Testis (tissue), 3 donors: ENCODE data around the gene CTSE. TPM values are rescaled to one million over a fixed set of nuclear protein-coding genes. Genes with fewer than 3 reads are reported as not detected.

ENCODE experiments used
- DNase-seq: peaks from one replicate; pipeline ENCODE4 v3.0.0-alpha.2; 2019
- H3K27ac ChIP-seq, 2 donors: fragments of 200-600 bp; sonication (generic); one replicate each; pipeline ENCODE4 v1.5.1; 2019
- H3K27me3 ChIP-seq: fragments of 200-600 bp; sonication (generic); one replicate; pipeline ENCODE4 v1.5.1; 2019
- H3K36me3 ChIP-seq: fragments of 200-600 bp; sonication (generic); one replicate; pipeline ENCODE4 v1.5.1; 2017; ENCODE audit warnings: low read depth; ENCODE audit errors: missing control alignments
- H3K4me1 ChIP-seq: fragments of 200-600 bp; sonication (generic); one replicate; pipeline ENCODE4 v1.5.1; 2019
- H3K4me3 ChIP-seq, 2 donors: fragments of 200-600 bp; sonication (generic); one replicate each; pipeline ENCODE4 v1.5.1; 2017 to 2019
- H3K9me3 ChIP-seq: fragments of 200-600 bp; sonication (generic); one replicate; pipeline ENCODE4 v1.5.1; 2017
- CTCF ChIP-seq, 3 experiments: fragments of 450-650 bp in 2 of 3; fragments of 200-600 bp in 1 of 3; sonication (generic) in 1 of 3; IDR thresholded peaks; one replicate each; pipeline ENCODE4 v1.5.1; 2016 to 2019; ENCODE audit warnings: antibody characterized with exemption in 3 of 3, mild to moderate bottlenecking in 2 of 3, moderate library complexity in 1 of 3
- POLR2A ChIP-seq: fragments of 450-650 bp; IDR thresholded peaks from one replicate; pipeline ENCODE4 v1.6.1; 2017; ENCODE audit warnings: antibody characterized with exemption, mild to moderate bottlenecking, moderate library complexity
- WGBS, 2 donors: methylation state at CpG; one replicate each; pipeline ENCODE4 v1.1.5; 2018; 5-methylcytosine and 5-hydroxymethylcytosine counted together
- intact Hi-C: fragments of 100-400 bp; cut with DNase I; formaldehyde crosslinking; loops from one replicate; pipeline ENCODE4 v1.15.1; 2023; ENCODE audit warnings: low total_unique reads
- polyA plus RNA-seq: library from polyadenylated mRNA; stranded (reverse); fragments of 350-450 nt; fragmentation: Illumina TruSeq; extraction: RNeasy Lipid Tissue Mini Kit (QIAGEN cat#74804); gene quantifications from one replicate; pipeline ENCODE4 v1.2.3, GENCODE V29; 2014; ENCODE audit warnings: low read depth, low replicate concordance; ENCODE audit not compliant: insufficient read depth
- total RNA-seq, 2 donors: library from RNA; depleted of rRNA; stranded (reverse); fragments of >200 nt; gene quantifications; one replicate each; pipeline ENCODE4 v1.2.3, GENCODE V29; 2016

Gene CTSE
- total and polyA plus RNA-seq, 3 donors from 2014 or later = 0.16 to 0.98 TPM; not detected in 1

GRCh38 chr1:206010060-206010459 lies 13.6 kb downstream of the CTSE start:
- no peak for DNase-seq
- Histone ChIP-seq H3K27me3 (no peaks in the 10 kb centered on the region), H3K36me3 (no peaks in the 10 kb centered on the region), H3K4me1 (no peaks in the 10 kb centered on the region), H3K27ac (no peak overlapping the region), H3K4me3 (no peak overlapping the region), H3K9me3 (no peaks in the 10 kb centered on the region)
- WGBS, 2 donors = 51 to 69% methylated on average over 5 of the region's 5 CpGs
- TF ChIP-seq CTCF (IDR thresholded peaks at IDR 0.05) = no peak
- no peak for TF ChIP-seq POLR2A
- intact Hi-C loops = no loop called here

DNA sequence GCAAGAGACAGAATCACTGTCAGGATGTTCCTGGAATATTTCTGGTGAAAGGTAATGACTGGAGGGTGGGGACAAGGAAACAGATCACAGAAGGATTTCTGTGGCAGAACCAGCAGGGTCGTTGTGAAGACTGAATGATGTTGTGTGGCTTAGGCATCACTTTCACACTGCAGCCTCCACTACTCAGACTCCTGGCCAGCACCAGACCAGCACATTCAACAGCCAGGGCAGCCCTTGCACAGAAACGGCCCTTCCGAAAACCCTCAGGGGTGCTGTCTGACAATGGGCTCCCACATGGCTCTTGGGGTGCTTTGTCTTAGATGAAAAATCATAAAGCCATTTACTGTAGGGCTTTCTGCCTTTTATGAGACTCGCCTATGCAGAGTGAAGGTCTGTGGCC lies 16.7 kb downstream of the CTSE start:
- TF ChIP-seq POLR2A = no peak
- TF ChIP-seq CTCF (IDR thresholded peaks at IDR 0.05) = no peak
- Histone ChIP-seq H3K4me3 (no peak overlapping the region), H3K36me3 (no peaks in the 10 kb centered on the region), H3K27ac (no peak overlapping the region), H3K27me3 (no peaks in the 10 kb centered on the region), H3K4me1 (peaks cover 11% of the 10 kb centered on the region), H3K9me3 (no peaks in the 10 kb centered on the region)
- WGBS, 2 donors = 73 to 84% methylated on average over 3 to 4 of the region's 4 CpGs
- DNase-seq = no peak
- intact Hi-C loops = no loop called here

DNA sequence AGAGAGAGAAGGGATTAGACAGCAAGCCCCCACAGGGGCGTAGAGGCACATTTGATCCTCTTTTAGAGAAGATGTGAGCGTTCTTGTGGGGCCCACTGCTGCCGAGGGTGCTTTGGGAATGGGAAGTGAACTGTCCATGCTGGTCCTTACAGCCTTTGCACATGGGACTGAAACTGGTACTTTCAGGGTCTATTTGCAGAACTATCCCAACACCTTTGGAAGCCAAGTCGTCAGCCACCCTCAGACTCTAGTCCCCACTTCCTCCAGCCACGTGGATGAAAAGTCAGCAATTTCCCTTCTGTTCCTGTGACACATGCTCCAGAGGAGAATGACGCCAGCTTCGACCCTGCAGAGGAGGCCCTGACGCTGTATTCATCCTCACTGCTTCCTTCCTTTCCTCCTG lies 17.9 kb downstream of the CTSE start:
- 75 to 88% methylated on average over 8 of the region's 8 CpGs for WGBS, 2 donors
- no peaks in the 10 kb centered on the region for H3K9me3 ChIP-seq
- H3K27me3 ChIP-seq = no peaks in the 10 kb centered on the region
- H3K4me1 ChIP-seq = peaks cover 17% of the 10 kb centered on the region
- no peak for DNase-seq
- TF ChIP-seq POLR2A (no peak), CTCF (IDR thresholded peaks at IDR 0.05) (no peak)
- H3K36me3 ChIP-seq = no peaks in the 10 kb centered on the region
- H3K27ac ChIP-seq = no peak overlapping the region
- intact Hi-C loops = no loop called here
- no peak overlapping the region for H3K4me3 ChIP-seq

DNA sequence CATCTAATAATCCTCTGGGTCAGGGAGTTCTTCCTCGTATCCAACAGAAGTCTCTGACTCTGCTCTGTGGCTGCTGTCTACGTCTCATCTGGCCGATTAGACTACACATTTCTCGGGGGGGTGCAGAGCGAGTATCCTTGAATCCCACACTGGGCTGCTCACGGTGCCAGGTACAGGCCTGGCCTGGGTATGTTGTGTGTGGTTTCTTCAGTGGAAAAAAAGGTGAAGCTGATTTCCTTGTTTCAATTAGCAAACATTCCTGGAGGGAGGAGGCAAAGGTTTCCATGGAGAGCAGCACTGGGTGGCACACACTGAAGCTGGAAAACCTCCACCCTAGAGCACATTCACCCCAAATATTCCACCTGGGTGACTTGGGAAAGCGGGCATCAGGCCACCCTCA lies 18.5 kb downstream of the CTSE start:
- no peak for DNase-seq
- intact Hi-C loops = no loop called here
- TF ChIP-seq POLR2A = no peak
- H3K27me3 ChIP-seq = no peaks in the 10 kb centered on the region
- H3K9me3 ChIP-seq = no peaks in the 10 kb centered on the region
- no peak overlapping the region for H3K27ac ChIP-seq
- 86 to 93% methylated on average over 7 of the region's 7 CpGs for WGBS, 2 donors
- H3K4me1 ChIP-seq = peaks cover 17% of the 10 kb centered on the region
- H3K36me3 ChIP-seq = no peaks in the 10 kb centered on the region
- H3K4me3 ChIP-seq = no peak overlapping the region

DNA sequence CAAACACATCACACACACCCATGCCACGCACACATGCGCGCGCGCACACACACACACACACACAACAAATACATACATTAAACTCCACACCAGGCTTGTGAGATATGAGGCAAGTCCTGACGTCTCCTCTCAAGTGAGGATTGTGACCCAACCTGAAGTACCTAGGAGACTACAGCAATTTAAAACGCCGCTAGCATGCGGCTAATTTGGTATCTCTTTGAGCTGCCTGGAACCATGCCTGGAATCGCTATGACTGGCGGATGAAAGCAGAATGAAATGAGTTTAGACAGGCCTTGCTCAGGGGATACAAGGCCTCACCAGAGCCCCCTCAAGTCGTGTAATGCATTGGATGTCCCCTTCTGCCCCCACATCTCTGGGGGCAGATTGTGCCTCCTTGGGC lies 18.9 kb downstream of the CTSE start:
- no peak for DNase-seq
- no peak for TF ChIP-seq CTCF (IDR thresholded peaks at IDR 0.05)
- TF ChIP-seq POLR2A = no peak
- 83% methylated on average over 12 of the region's 12 CpGs for WGBS, 2 donors
- Histone ChIP-seq H3K4me1 (peaks cover 17% of the 10 kb centered on the region), H3K27ac (no peak overlapping the region), H3K4me3 (no peak overlapping the region), H3K27me3 (no peaks in the 10 kb centered on the region), H3K36me3 (no peaks in the 10 kb centered on the region), H3K9me3 (no peaks in the 10 kb centered on the region)
- intact Hi-C loops = no loop called here
